GM19239 (cell line): ENCODE data around the gene PNPLA6.

Experiments used
- DNase-seq: peaks from one replicate; pipeline ENCODE4 v3.0.0; 2011; ENCODE audit warnings: low spot score; ENCODE audit not compliant: insufficient read length
- FAIRE-seq: peaks from 2 replicates; lab custom pipeline; 2011; peaks lifted over from hg19 to GRCh38; lab: Jason Lieb, UNC

Gene PNPLA6

GRCh38 chr19:7535047-7535997 lies at the start of gene PNPLA6:
Gene PNPLA6 (plus strand): TSS chr19:7535717. CDS start chr19:7535789, 72 bp downstream.
- FAIRE-seq (peak; percentile 99), DNase-seq (peak; percentile 97)

GRCh38 chr19:7486923-7487322 lies 48.6 kb upstream of the PNPLA6 start:
- DNase-seq (no peak), FAIRE-seq (no peak)

- DNase-seq, result peak; percentile 98
- FAIRE-seq, result peak; percentile 91
Measured at GRCh38 chr19:7488736-7489353, 46.7 kb upstream of the PNPLA6 start, which contains the start of gene PEX11G. Gene PEX11G (minus strand): TSS chr19:7489035. CDS start chr19:7489010, 25 bp downstream.

- FAIRE-seq (no peak), DNase-seq (no peak)
Measured at GRCh38 chr19:7489609-7490044, 45.9 kb upstream of the PNPLA6 start.

GRCh38 chr19:7492142-7492541 lies 43.4 kb upstream of the PNPLA6 start:
- DNase-seq (no peak), FAIRE-seq (no peak)

GRCh38 chr19:7492558-7492957 lies 43.0 kb upstream of the PNPLA6 start:
- FAIRE-seq, result no peak
- DNase-seq, result no peak

GRCh38 chr19:7494416-7495098 lies 41.0 kb upstream of the PNPLA6 start:
- no peak for FAIRE-seq
- no peak for DNase-seq

- FAIRE-seq (no peak), DNase-seq (no peak)
Measured at GRCh38 chr19:7497292-7497691, 38.2 kb upstream of the PNPLA6 start.

- FAIRE-seq (no peak), DNase-seq (no peak)
Measured at GRCh38 chr19:7500811-7501450, 34.6 kb upstream of the PNPLA6 start.

GRCh38 chr19:7502552-7502951 lies 33.0 kb upstream of the PNPLA6 start:
- DNase-seq, result no peak
- FAIRE-seq, result no peak

GRCh38 chr19:7504684-7505083 lies 30.8 kb upstream of the PNPLA6 start:
- no peak for DNase-seq

GRCh38 chr19:7505288-7505681 lies 30.2 kb upstream of the PNPLA6 start:
- no peak for DNase-seq
- FAIRE-seq, result no peak

More at GRCh38 chr19:7504684-7505083, 30.8 kb upstream of the PNPLA6 start:
- FAIRE-seq, result no peak

GRCh38 chr19:7505682-7506384 lies 29.7 kb upstream of the PNPLA6 start:
- DNase-seq, result no peak

GRCh38 chr19:7506385-7507328 lies 28.9 kb upstream of the PNPLA6 start:
- no peak for DNase-seq
- no peak for FAIRE-seq

More at GRCh38 chr19:7505682-7506384, 29.7 kb upstream of the PNPLA6 start:
- FAIRE-seq, result no peak

- DNase-seq (no peak), FAIRE-seq (no peak)
Measured at GRCh38 chr19:7507884-7508283, 27.6 kb upstream of the PNPLA6 start.

- no peak for FAIRE-seq
- no peak for DNase-seq
Measured at GRCh38 chr19:7509625-7510024, 25.9 kb upstream of the PNPLA6 start.

GRCh38 chr19:7512400-7512851 lies 23.1 kb upstream of the PNPLA6 start:
- DNase-seq (no peak), FAIRE-seq (no peak)
